ENCODE results near the gene PBXIP1. TPM values are rescaled to one million over a fixed set of nuclear protein-coding genes. Genes with fewer than 3 reads are reported as not detected.

The PBXIP1 gene
- polyA plus RNA-seq, 1 donor (not counting 4 experiments of a cell fraction or from before 2014, with no cell fraction given), result 15.6 TPM

DNA sequence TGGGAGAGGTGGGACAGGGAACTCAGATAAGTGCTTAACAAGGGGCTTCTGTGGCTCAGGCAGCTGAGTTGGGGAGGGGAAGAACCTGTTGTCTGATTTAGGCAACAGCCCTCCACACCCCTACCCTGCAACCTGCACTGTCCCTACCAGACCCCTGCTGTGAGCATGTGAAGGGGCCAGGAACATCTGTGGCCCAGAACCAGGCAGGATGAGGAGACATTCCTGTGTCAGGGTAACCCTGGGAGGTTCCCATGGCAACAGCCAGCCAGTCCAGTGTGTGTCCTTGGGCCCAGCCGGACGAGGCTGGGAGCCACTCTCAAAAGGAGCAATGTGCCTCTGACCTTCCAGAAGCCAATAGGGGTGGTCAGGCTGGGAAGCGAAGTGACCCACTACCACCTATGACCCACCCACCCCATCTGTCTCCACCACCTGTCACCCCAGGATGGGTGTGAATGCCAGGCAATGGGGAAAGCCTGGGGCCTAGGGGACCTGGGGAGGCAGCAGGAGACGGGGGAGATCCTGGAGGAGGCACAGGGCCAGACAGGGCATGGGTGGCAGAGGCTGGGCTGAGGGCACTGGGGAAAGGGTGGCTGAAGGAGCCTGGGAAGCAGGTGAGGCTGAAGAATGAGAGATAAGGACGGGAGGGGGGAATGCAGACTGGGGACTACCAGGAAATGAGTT is 14.4 kb downstream of the PBXIP1 start:
- Histone ChIP-seq H4K20me1 (ENCODE audit: control insufficient read depth, extremely low read depth, insufficient read depth, low read length) (no peaks in the 10 kb centered on the region), H3K27me3 (ENCODE audit: control insufficient read depth, extremely low read depth, insufficient read depth, low read length) (no peaks in the 10 kb centered on the region), H3K27ac (ENCODE audit: control insufficient read depth, insufficient read depth, low read length) (no peak overlapping the region), H2AFZ (ENCODE audit: control insufficient read depth, low read length) (no peak overlapping the region), H3K79me2 (ENCODE audit: control insufficient read depth, insufficient read depth, low read length) (no peaks in the 10 kb centered on the region), H3K4me3 (ENCODE audit: control insufficient read depth in 2 of 3, extremely low read depth in 1 of 3, insufficient read depth in 2 of 3, low read depth in 1 of 3, low read length in 3 of 3) (no peak overlapping the region), H3K36me3 (ENCODE audit: control insufficient read depth in 2 of 2, extremely low read depth in 1 of 2, insufficient read depth in 2 of 2, low read length in 2 of 2) (peaks cover 0 to 9% of the 10 kb centered on the region in 2 experiments), H3K9me3 (ENCODE audit: control insufficient read depth, low read depth, low read length) (no peaks in the 10 kb centered on the region), H3K4me2 (ENCODE audit: control insufficient read depth, extremely low read depth, insufficient read depth, low read depth, low read length) (no peak overlapping the region), H3K9me1 (ENCODE audit: control insufficient read depth, extremely low read depth, insufficient read depth, low read length) (no peaks in the 10 kb centered on the region), H3K4me1 (ENCODE audit: control insufficient read depth, extremely low read depth, insufficient read depth, low read length) (peaks cover 14% of the 10 kb centered on the region), H3K9ac (ENCODE audit: control insufficient read depth, extremely low read depth, insufficient read depth, low read length) (no peak overlapping the region)
- DNase-seq (ENCODE audit: low read depth, low spot score) (no peak), FAIRE-seq (no peak)
- TF ChIP-seq, protein P1, sequence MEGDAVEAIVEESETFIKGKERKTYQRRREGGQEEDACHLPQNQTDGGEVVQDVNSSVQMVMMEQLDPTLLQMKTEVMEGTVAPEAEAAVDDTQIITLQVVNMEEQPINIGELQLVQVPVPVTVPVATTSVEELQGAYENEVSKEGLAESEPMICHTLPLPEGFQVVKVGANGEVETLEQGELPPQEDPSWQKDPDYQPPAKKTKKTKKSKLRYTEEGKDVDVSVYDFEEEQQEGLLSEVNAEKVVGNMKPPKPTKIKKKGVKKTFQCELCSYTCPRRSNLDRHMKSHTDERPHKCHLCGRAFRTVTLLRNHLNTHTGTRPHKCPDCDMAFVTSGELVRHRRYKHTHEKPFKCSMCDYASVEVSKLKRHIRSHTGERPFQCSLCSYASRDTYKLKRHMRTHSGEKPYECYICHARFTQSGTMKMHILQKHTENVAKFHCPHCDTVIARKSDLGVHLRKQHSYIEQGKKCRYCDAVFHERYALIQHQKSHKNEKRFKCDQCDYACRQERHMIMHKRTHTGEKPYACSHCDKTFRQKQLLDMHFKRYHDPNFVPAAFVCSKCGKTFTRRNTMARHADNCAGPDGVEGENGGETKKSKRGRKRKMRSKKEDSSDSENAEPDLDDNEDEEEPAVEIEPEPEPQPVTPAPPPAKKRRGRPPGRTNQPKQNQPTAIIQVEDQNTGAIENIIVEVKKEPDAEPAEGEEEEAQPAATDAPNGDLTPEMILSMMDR (optimal IDR thresholded peaks at IDR 0.05 in 1 of 3, IDR thresholded peaks at IDR 0.05 in 1 of 3, conservative IDR thresholded peaks at IDR 0.05 in 1 of 3; ENCODE audit: extremely low read depth in 1 of 3, insufficient read depth in 2 of 3, low read length in 3 of 3), result no peak
- no peak for TF ChIP-seq EZH2 (IDR thresholded peaks at IDR 0.05; ENCODE audit: low read length)
- dilution Hi-C loops (cut with MboI; ENCODE audit: extremely low pct_ligation_motif_present, low sequenced_read_pairs), result no loop called here

DNA sequence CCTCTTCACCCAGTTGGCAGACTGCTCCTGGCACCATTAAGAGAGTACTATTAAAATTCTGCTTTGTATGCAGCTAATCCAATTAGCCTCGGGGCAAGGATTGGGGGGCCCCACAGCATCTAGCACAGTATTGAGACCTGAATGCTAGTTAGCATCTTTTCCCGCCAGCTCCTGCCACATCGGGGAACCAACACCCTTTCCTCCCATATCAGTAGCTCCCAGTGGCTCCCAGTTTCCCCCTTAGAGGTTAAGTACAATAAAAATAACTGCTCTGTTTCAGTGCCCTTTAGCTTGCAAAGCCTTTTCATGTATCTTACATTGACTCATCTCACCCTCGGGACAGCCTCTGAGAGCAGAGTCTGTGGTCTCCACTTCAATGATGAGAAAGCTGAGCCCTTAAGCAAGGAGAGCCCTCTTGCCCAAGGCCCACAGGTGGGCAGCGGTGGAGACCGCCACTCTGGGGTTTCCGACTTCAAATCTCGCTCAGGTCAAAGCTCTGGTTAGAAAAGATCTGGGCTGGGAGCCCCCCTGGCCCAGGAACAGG is 15.2 kb downstream of the PBXIP1 start:
- TF ChIP-seq EZH2 (IDR thresholded peaks at IDR 0.05; ENCODE audit: low read length), result no peak
- TF ChIP-seq, protein P1 (optimal IDR thresholded peaks at IDR 0.05 in 1 of 3, IDR thresholded peaks at IDR 0.05 in 1 of 3, conservative IDR thresholded peaks at IDR 0.05 in 1 of 3; ENCODE audit: extremely low read depth in 1 of 3, insufficient read depth in 2 of 3, low read length in 3 of 3), result no peak
- Histone ChIP-seq H3K9me3 (ENCODE audit: control insufficient read depth, low read depth, low read length) (no peaks in the 10 kb centered on the region), H3K79me2 (ENCODE audit: control insufficient read depth, insufficient read depth, low read length) (no peaks in the 10 kb centered on the region), H4K20me1 (ENCODE audit: control insufficient read depth, extremely low read depth, insufficient read depth, low read length) (no peaks in the 10 kb centered on the region), H2AFZ (ENCODE audit: control insufficient read depth, low read length) (no peak overlapping the region), H3K4me3 (ENCODE audit: control insufficient read depth in 2 of 3, extremely low read depth in 1 of 3, insufficient read depth in 2 of 3, low read depth in 1 of 3, low read length in 3 of 3) (no peak overlapping the region), H3K27ac (ENCODE audit: control insufficient read depth, insufficient read depth, low read length) (no peak overlapping the region), H3K9ac (ENCODE audit: control insufficient read depth, extremely low read depth, insufficient read depth, low read length) (no peak overlapping the region), H3K36me3 (ENCODE audit: control insufficient read depth in 2 of 2, extremely low read depth in 1 of 2, insufficient read depth in 2 of 2, low read length in 2 of 2) (peaks cover 0 to 5% of the 10 kb centered on the region in 2 experiments), H3K4me1 (ENCODE audit: control insufficient read depth, extremely low read depth, insufficient read depth, low read length) (peaks cover 22% of the 10 kb centered on the region), H3K27me3 (ENCODE audit: control insufficient read depth, extremely low read depth, insufficient read depth, low read length) (no peaks in the 10 kb centered on the region), H3K4me2 (ENCODE audit: control insufficient read depth, extremely low read depth, insufficient read depth, low read depth, low read length) (no peak overlapping the region), H3K9me1 (ENCODE audit: control insufficient read depth, extremely low read depth, insufficient read depth, low read length) (no peaks in the 10 kb centered on the region)
- no peak for FAIRE-seq
- no peak for DNase-seq (ENCODE audit: low read depth, low spot score)
- dilution Hi-C loops (cut with MboI; ENCODE audit: extremely low pct_ligation_motif_present, low sequenced_read_pairs), result no loop called here
